CD4-positive, alpha-beta memory T cell (primary cell): ENCODE results near the gene SMYD3. TPM values are rescaled to one million over a fixed set of nuclear protein-coding genes. Genes with fewer than 3 reads are reported as not detected.

Source experiments
- CTCF ChIA-PET: fragments of 350-600 bp; sonication (Branson Sonifier 250); formaldehyde crosslinking; loops from one replicate; lab custom pipeline; 2021; ENCODE audit warnings: inconsistent platforms; ENCODE audit not compliant: partially characterized antibody; lab: Charles Lee
- POLR2A ChIA-PET: fragments of 350-600 bp; sonication (Branson Sonifier 250); formaldehyde crosslinking; loops from one replicate; lab custom pipeline; 2021; ENCODE audit not compliant: partially characterized antibody; lab: Charles Lee
- DNase-seq, 5 donors: peaks; one replicate each; pipeline versions ENCODE4 v3.0.0 to v3.0.0-alpha.2; 2020 to 2022; ENCODE audit warnings: mixed read lengths in 1 of 5
- H3K27ac ChIP-seq: one replicate; pipeline ENCODE4 v1.7.0; 2013; ENCODE audit warnings: low read depth, low read length
- H3K27me3 ChIP-seq: 2 replicates; pipeline ENCODE4 v1.7.0; 2013; ENCODE audit warnings: mild to moderate bottlenecking, low read length, moderate library complexity; ENCODE audit not compliant: insufficient read depth
- H3K36me3 ChIP-seq: 2 replicates; pipeline ENCODE4 v1.7.0; 2013; ENCODE audit warnings: mild to moderate bottlenecking, low read length, moderate library complexity; ENCODE audit not compliant: insufficient read depth
- H3K4me1 ChIP-seq: 2 replicates; pipeline ENCODE4 v1.7.0; 2013; ENCODE audit warnings: mild to moderate bottlenecking, low read length, moderate library complexity; ENCODE audit not compliant: insufficient read depth
- H3K4me3 ChIP-seq, 2 donors: one replicate each; pipeline ENCODE4 v1.7.0; 2013; ENCODE audit warnings: low read length in 2 of 2, mild to moderate bottlenecking in 1 of 2
- H3K9me3 ChIP-seq, 2 donors: one replicate each; pipeline ENCODE4 v1.7.0; 2013; ENCODE audit warnings: low read length in 2 of 2, control low read depth in 1 of 2; ENCODE audit not compliant: control insufficient read depth in 1 of 2
- H3K27ac Mint-ChIP-seq, 7 donors: one replicate each; pipeline ENCODE4 v1.8.0; 2020 to 2021; ENCODE audit warnings: mixed read lengths in 7 of 7, mild to moderate bottlenecking in 6 of 7, inconsistent platforms in 3 of 7, moderate library complexity in 3 of 7
- H3K27me3 Mint-ChIP-seq, 2 donors: one replicate each; pipeline ENCODE4 v1.8.0; 2020 to 2021; ENCODE audit warnings: mixed read lengths in 2 of 2
- H3K36me3 Mint-ChIP-seq, 2 donors: one replicate each; pipeline ENCODE4 v1.8.0; 2020 to 2021; ENCODE audit warnings: mixed read lengths in 2 of 2, inconsistent platforms in 1 of 2, mild to moderate bottlenecking in 1 of 2
- H3K4me1 Mint-ChIP-seq, 4 donors: one replicate each; pipeline ENCODE4 v1.8.0; 2020 to 2021; ENCODE audit warnings: mixed read lengths in 4 of 4, mild to moderate bottlenecking in 1 of 4
- H3K4me3 Mint-ChIP-seq, 8 donors: one replicate each; pipeline ENCODE4 v1.8.0; 2020 to 2021; ENCODE audit warnings: mixed read lengths in 8 of 8, mild to moderate bottlenecking in 7 of 8, moderate library complexity in 6 of 8, inconsistent platforms in 3 of 8
- H3K9me3 Mint-ChIP-seq, 8 donors: one replicate each; pipeline ENCODE4 v1.8.0; 2020 to 2021; ENCODE audit warnings: mixed read lengths in 8 of 8, mild to moderate bottlenecking in 5 of 8, inconsistent platforms in 3 of 8, moderate library complexity in 1 of 8
- intact Hi-C: fragments of 100-400 bp; cut with micrococcal nuclease; formaldehyde crosslinking; loops from one replicate; pipeline ENCODE4 v1.15.1; 2023
- polyA plus RNA-seq, 2 donors: library from polyadenylated mRNA; unstranded; fragments of 300-500 nt; fragmentation: Illumina TruSeq; gene quantifications; one replicate each; pipeline ENCODE4 v1.2.3, GENCODE V29; 2021
- total RNA-seq, 2 experiments: library from RNA; stranded (reverse); gene quantifications; one replicate each; pipeline ENCODE4 v1.2.3, GENCODE V29; 2021

Gene SMYD3
- total and polyA plus RNA-seq, 4 experiments from 2014 or later: 19.5 to 28.9 (median 22.9) TPM

- no peaks in the 10 kb centered on the region for H3K9me3 ChIP-seq
- H3K4me3 ChIP-seq: no peak overlapping the region
- Mint-ChIP-seq H3K4me1 (peaks cover 0 to 1% (median 0%) of the 10 kb centered on the region in 4 donors), H3K4me3 (no peak overlapping the region), H3K36me3 (peaks cover under 1 to 6% of the 10 kb centered on the region in 2 donors), H3K27ac (no peak overlapping the region), H3K9me3 (peaks cover 0 to 2% (median 0%) of the 10 kb centered on the region in 8 donors), H3K27me3 (no peaks in the 10 kb centered on the region)
- no peaks in the 10 kb centered on the region for H3K36me3 ChIP-seq
- no peaks in the 10 kb centered on the region for H3K4me1 ChIP-seq
- CTCF ChIA-PET: no interaction called here
- intact Hi-C loops: no loop called here
- DNase-seq: no peak
- POLR2A ChIA-PET: no interaction called here
- H3K27ac ChIP-seq: no peak overlapping the region
- H3K27me3 ChIP-seq: no peaks in the 10 kb centered on the region
Measured at GRCh38 chr1:245774196-245774595, 732.9 kb downstream of the SMYD3 start.

GRCh38 chr1:245773344-245773743, 733.7 kb downstream of the SMYD3 start:
- intact Hi-C loops: no loop called here
- Mint-ChIP-seq H3K9me3 (no peaks in the 10 kb centered on the region), H3K36me3 (peaks cover 6 to 14% of the 10 kb centered on the region in 2 donors), H3K27ac (no peak overlapping the region), H3K27me3 (no peaks in the 10 kb centered on the region), H3K4me1 (no peaks in the 10 kb centered on the region), H3K4me3 (no peak overlapping the region)
- POLR2A ChIA-PET: no interaction called here
- Histone ChIP-seq H3K27me3 (no peaks in the 10 kb centered on the region), H3K27ac (no peak overlapping the region), H3K9me3 (no peaks in the 10 kb centered on the region), H3K4me3 (no peak overlapping the region), H3K4me1 (no peaks in the 10 kb centered on the region), H3K36me3 (no peaks in the 10 kb centered on the region)
- CTCF ChIA-PET: no interaction called here
- no peak for DNase-seq

- H3K4me3 ChIP-seq: no peak overlapping the region
- DNase-seq: no peak
- no peaks in the 10 kb centered on the region for H3K4me1 Mint-ChIP-seq
- no peak overlapping the region for H3K27ac ChIP-seq
- intact Hi-C loops: no loop called here
- H3K27ac Mint-ChIP-seq: no peak overlapping the region
- no peak overlapping the region for H3K4me3 Mint-ChIP-seq
- H3K9me3 ChIP-seq: no peaks in the 10 kb centered on the region
- POLR2A ChIA-PET: no interaction called here
- no peaks in the 10 kb centered on the region for H3K36me3 ChIP-seq
- H3K9me3 Mint-ChIP-seq: no peaks in the 10 kb centered on the region
- H3K27me3 Mint-ChIP-seq: no peaks in the 10 kb centered on the region
- H3K4me1 ChIP-seq: no peaks in the 10 kb centered on the region
- H3K36me3 Mint-ChIP-seq: peaks cover 10 to 20% of the 10 kb centered on the region in 2 donors
- H3K27me3 ChIP-seq: no peaks in the 10 kb centered on the region
- CTCF ChIA-PET: no interaction called here
Measured at GRCh38 chr1:245772739-245773138, 734.3 kb downstream of the SMYD3 start.

GRCh38 chr1:245772325-245772724, 734.8 kb downstream of the SMYD3 start:
- intact Hi-C loops: no loop called here
- H3K27ac Mint-ChIP-seq: no peak overlapping the region
- Histone ChIP-seq H3K27me3 (no peaks in the 10 kb centered on the region), H3K4me1 (no peaks in the 10 kb centered on the region), H3K36me3 (no peaks in the 10 kb centered on the region), H3K4me3 (no peak overlapping the region), H3K9me3 (no peaks in the 10 kb centered on the region), H3K27ac (no peak overlapping the region)
- no peaks in the 10 kb centered on the region for H3K9me3 Mint-ChIP-seq
- no peak overlapping the region for H3K4me3 Mint-ChIP-seq
- ChIA-PET POLR2A (no interaction called here), CTCF (no interaction called here)
- H3K36me3 Mint-ChIP-seq: peaks cover 14 to 24% of the 10 kb centered on the region in 2 donors
- H3K27me3 Mint-ChIP-seq: no peaks in the 10 kb centered on the region
- DNase-seq: no peak
- H3K4me1 Mint-ChIP-seq: no peaks in the 10 kb centered on the region

GRCh38 chr1:245771511-245772281, 735.4 kb downstream of the SMYD3 start:
- ChIA-PET CTCF (no interaction called here), POLR2A (no interaction called here)
- H3K27ac Mint-ChIP-seq: no peak overlapping the region
- intact Hi-C loops: no loop called here
- H3K4me1 Mint-ChIP-seq: no peaks in the 10 kb centered on the region
- no peaks in the 10 kb centered on the region for H3K4me1 ChIP-seq
- no peak overlapping the region for H3K4me3 ChIP-seq
- DNase-seq: no peak
- H3K4me3 Mint-ChIP-seq: no peak overlapping the region
- H3K27ac ChIP-seq: no peak overlapping the region
- no peaks in the 10 kb centered on the region for H3K27me3 Mint-ChIP-seq
- H3K9me3 Mint-ChIP-seq: no peaks in the 10 kb centered on the region
- no peaks in the 10 kb centered on the region for H3K36me3 ChIP-seq
- no peaks in the 10 kb centered on the region for H3K9me3 ChIP-seq
- peaks cover 21 to 30% of the 10 kb centered on the region in 2 donors for H3K36me3 Mint-ChIP-seq
- H3K27me3 ChIP-seq: no peaks in the 10 kb centered on the region

GRCh38 chr1:245770156-245770555, 736.9 kb downstream of the SMYD3 start:
- intact Hi-C loops: no loop called here
- H3K27ac ChIP-seq: no peak overlapping the region
- H3K36me3 ChIP-seq: no peaks in the 10 kb centered on the region
- ChIA-PET CTCF (no interaction called here), POLR2A (no interaction called here)
- Mint-ChIP-seq H3K27me3 (no peaks in the 10 kb centered on the region), H3K4me3 (no peak overlapping the region), H3K9me3 (peaks cover 0 to 3% (median 0%) of the 10 kb centered on the region in 8 donors), H3K4me1 (no peaks in the 10 kb centered on the region), H3K36me3 (peaks cover 31 to 41% of the 10 kb centered on the region in 2 donors), H3K27ac (no peak overlapping the region)
- no peaks in the 10 kb centered on the region for H3K27me3 ChIP-seq
- H3K4me1 ChIP-seq: no peaks in the 10 kb centered on the region
- DNase-seq: no peak
- no peaks in the 10 kb centered on the region for H3K9me3 ChIP-seq
- no peak overlapping the region for H3K4me3 ChIP-seq

- Mint-ChIP-seq H3K9me3 (peaks cover 0 to 5% (median 0%) of the 10 kb centered on the region in 8 donors), H3K4me3 (no peak overlapping the region), H3K36me3 (peaks cover 34 to 50% of the 10 kb centered on the region in 2 donors), H3K4me1 (no peaks in the 10 kb centered on the region), H3K27me3 (no peaks in the 10 kb centered on the region), H3K27ac (no peak overlapping the region)
- H3K27ac ChIP-seq: no peak overlapping the region
- peaks cover 3% of the 10 kb centered on the region for H3K36me3 ChIP-seq
- H3K27me3 ChIP-seq: no peaks in the 10 kb centered on the region
- no peaks in the 10 kb centered on the region for H3K4me1 ChIP-seq
- H3K9me3 ChIP-seq: no peaks in the 10 kb centered on the region
- intact Hi-C loops: no loop called here
- no peak for DNase-seq
- ChIA-PET CTCF (no interaction called here), POLR2A (no interaction called here)
- H3K4me3 ChIP-seq: no peak overlapping the region
Measured at GRCh38 chr1:245768596-245768995, 738.5 kb downstream of the SMYD3 start.
